GM21717 (cell line): ENCODE measurements around the gene DIDO1.

Source experiments
- ATAC-seq: cut with Tn5 transposase; IDR thresholded peaks from one replicate; pipeline ENCODE4 v1.9.1; 2021; ENCODE audit warnings: mild to moderate bottlenecking, moderate library complexity; ENCODE audit not compliant: unreplicated experiment

DIDO1 gene

GRCh38 chr20:62838128-62838891 is 88.0 kb downstream of the DIDO1 start:
- no peak for ATAC-seq

GRCh38 chr20:62837790-62838127 is 88.5 kb downstream of the DIDO1 start:
- no peak for ATAC-seq

DNA sequence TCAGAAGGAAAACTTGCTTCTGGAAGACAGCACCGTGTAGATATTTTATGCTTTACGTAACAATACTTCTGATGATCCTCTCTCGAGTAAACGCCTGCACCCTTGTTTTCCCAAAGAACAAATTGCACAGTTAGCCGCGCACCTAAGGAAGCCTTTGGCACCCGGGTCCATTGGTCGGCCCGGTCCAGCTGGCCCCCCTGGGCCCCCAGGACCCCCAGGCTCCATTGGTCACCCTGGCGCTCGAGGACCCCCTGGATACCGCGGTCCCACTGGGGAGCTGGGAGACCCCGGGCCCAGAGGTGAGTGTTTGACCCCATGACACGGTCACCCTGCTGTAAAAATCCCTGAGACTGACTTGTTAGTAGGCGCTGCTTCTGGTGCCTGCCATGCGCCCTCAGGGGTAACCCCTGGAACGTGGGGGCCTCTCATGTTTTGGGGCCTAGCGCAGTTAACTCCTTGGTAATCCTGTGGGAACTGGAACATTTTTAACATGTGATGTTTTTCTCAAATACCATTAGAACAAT is 89.3 kb downstream of the DIDO1 start:
- no peak for ATAC-seq

GRCh38 chr20:62835931-62836861 is 90.1 kb downstream of the DIDO1 start:
- ATAC-seq = no peak

DNA sequence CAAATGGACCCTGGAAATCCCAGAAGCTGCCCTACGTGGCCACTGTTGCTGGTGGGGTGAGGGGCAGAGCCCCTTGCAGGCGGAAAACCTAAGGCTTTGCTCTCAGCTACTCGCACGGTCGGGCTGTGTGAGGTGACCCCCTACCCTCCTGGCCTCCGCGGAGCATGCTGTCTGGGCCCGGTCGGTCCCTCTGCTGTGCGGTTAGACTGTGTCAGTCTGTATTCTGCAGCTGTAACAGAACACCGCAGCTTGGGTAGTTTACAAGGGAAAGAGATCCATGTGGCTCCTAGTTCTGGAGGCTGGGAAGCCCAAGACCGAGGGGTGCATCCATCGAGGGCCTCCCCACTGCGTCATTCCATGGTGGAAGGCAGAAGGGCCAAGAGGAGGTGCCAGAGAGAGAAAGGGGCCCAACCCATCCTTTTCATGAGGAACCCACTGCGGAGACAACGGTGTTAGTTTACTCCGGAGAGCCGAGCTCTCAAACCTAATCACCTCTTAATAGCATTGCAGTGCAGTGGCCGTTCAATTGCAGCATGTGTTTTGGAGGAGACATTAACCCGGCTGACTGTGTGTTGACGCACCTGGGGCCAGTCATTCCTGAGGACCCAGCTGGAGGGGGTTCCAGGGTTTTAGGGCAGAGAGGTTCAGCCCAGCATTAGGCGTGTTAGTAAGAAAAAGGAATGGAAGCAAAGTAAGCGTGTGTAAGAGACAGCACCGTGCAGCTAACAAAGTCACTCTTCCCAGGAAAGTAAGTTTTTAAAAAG is 91.2 kb downstream of the DIDO1 start:
- ATAC-seq = no peak

DNA sequence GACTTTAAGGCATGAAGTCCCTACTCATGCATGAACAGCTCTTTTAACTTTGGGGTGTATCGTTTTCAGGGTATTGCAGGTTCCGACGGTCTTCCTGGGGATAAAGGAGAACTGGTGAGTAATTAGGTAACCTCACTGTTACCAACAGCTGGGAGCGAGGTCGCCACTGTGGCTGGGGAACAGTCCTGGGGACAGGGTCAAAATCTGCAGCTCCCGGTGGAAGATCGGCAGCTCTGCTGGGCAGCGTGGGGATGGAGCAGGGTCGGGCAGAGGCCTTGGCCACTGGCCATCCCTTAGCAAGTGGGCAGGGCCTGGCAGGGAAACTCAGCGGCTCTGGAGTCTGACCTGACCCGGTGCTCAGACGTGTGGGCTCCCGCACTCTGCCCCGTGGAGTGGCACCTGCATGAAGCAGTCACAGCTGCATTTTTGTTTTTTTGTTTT is 93.3 kb downstream of the DIDO1 start:
- no peak for ATAC-seq

DNA sequence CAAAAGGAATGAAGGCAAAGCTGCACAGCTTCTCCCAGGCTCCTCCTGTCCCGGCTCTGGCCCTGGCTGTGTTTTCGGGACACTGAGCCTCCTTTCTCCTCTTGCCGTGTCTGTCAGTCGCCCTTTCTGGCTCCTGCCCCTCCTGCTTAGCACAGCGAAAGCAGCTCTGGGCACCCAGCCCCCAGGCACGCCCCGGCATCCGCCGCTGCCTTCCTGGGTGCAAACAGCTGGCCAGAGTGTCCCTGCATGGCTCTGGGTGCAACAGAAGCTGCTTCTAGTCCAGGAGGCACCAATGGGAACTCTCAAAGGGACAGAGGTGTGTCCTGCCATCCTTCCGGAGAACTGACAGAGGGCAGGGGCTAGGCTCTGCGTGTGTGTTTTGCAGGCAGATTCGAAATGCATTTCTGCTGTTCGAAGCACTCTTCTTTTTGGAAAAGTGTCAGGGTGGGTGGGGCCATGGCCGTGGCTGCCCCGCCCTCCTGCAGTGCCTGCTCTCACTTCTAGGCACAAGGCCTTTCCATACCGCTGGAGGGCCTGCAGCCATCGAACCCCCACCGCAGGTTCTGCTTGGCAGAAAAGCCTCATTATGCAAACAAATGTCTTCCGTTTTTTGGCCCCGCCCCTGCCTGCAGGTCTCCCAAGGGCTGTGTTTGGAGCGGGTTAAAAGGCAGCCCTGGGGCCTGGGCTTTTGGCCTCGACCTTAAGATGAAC is 93.9 kb downstream of the DIDO1 start:
- no peak for ATAC-seq

DNA sequence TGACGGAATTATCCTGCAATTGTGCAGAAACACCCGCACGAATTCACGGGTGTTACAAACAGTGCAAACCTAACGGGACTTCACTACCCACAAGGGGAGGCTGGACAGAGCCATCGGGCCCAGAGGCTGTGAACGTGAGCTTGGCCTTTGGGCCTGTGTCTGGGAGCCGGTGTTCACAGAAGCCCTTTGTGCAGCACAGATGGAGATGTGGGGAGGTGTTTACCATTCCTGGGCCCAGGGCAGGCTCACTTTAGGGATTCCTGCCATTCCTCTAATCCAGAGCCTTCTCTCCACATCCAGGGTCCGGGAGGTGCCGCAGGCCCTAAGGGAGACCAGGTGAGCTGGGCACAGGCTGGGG is 94.5 kb downstream of the DIDO1 start:
- no peak for ATAC-seq

DNA sequence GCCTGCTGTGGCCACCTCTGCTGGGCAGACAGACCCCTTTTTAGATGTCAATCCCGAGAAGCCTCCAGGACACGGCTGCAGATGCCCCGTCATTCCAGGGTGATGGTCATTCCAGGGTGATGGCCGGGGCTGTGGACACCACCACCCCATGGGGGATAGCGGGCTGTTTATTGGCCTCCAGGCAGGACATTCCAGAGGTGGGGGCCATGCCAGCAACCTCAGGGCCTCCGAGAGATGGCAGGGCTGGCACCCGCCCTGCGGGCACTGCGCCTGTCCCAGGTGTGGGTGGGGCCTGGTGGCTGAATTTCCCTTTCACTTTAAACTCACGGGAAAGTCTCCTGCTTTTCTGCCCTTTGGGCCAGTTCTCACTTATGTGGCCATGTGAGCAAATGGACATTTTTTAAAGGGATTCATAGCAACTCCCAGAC is 94.9 kb downstream of the DIDO1 start:
- ATAC-seq = no peak

DNA sequence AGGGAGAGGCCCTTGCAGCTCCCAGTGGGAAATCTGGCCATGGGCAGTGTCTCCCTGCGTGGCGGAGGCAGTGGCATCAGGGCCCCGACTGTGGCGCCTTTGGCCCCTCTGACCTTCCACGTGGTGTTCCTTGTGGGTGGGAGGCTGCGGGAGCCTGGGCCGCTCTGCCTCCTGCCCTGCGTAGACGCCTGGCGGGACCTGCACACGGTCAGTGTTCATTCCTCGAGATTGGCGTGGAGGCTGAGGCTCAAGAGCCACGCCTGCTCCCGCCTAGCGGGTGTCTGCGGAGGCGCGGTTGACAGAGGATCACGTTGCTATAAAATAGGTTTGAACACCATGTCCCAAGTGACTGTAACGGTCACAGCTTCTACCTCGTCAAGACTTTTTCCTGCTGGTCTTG is 95.5 kb downstream of the DIDO1 start:
- no peak for ATAC-seq

- no peak for ATAC-seq
Observed at GRCh38 chr20:62830251-62830650, 96.1 kb downstream of the DIDO1 start.

GRCh38 chr20:62829231-62830230 is 96.8 kb downstream of the DIDO1 start:
- no peak for ATAC-seq

DNA sequence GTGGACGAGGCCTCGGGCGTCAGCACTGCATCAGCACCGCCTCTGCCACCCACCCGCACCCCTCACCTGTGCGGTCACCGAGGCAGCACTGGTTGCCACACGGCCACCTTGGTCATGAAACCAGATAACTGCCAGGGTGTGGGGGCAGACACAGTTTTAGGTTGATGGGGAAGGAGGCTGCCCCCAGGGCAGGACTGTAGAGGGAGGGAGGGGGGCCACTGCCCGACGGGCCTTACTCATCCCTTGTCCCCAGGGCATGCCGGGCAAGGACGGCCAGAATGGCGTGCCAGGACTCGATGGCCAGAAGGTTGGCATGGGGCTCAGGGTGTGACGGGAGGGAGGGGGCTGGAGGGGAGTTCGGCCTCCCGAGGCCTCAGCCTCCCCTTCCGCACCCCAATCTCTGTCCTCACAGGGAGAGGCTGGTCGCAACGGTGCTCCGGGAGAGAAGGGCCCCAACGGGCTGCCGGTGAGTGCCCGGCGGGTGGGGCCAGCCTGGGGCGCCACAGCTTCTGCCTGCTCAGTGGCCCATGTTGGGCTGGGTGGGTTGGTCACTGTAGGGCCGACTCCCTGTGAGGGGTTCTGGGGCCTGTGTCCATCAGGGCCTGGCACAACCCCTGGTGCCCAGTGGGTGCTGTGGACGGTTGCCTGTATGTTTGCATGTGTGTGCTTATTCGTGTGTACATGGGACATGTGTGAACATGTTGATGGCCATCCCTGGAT is 97.6 kb downstream of the DIDO1 start:
- ATAC-seq = no peak

GRCh38 chr20:62828051-62828450 is 98.3 kb downstream of the DIDO1 start:
- no peak for ATAC-seq
